Fibroblast of peridontal ligament (primary cell): Measurements from ENCODE around the gene MSI2.
A peak's percentile ranks its signal among the peaks of the same experiment; 100 is the strongest.

Experiments
- DNase-seq: peaks from one replicate; pipeline ENCODE4 v3.0.0-alpha.2; 2010; ENCODE audit errors: extremely low read depth

Gene MSI2

DNA sequence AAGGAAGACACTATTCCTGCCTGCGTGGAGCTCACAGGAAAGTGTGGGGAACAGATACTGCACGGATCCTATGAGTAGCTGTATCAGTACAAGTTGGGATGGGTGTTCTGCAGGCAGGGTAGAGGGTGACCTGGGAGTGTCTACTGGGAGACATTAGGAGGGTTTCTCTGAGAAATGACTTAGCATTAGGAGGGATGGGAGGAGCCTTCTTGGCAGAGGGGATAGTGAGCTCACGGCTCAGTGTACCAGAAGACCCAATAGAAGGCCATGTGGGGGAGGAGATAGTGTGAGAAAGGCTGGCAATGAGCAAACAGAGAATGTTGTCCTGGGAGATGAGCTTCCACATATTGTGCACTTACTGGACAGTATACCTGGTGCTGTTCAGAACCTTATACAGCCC, 109.1 kb downstream of the MSI2 start:
- no peak for DNase-seq

DNA sequence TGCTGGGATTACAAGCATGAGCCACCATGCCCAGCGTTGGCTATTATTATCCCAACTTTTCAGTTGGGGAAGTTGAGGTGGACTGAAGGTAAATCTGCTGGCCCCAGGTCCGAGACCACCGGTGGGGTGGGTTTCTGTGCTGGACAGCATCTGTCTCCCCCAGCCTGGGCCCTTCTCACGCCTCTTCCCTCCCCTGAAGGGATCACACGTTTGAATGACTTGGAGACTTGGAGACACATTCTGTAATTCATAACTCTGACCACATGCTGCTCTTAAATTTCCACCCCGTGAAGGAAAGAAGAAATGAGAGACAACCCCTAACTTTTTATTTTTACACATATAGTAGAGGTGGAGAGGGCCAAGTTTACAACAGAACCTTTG, 109.8 kb downstream of the MSI2 start:
- no peak for DNase-seq

DNA sequence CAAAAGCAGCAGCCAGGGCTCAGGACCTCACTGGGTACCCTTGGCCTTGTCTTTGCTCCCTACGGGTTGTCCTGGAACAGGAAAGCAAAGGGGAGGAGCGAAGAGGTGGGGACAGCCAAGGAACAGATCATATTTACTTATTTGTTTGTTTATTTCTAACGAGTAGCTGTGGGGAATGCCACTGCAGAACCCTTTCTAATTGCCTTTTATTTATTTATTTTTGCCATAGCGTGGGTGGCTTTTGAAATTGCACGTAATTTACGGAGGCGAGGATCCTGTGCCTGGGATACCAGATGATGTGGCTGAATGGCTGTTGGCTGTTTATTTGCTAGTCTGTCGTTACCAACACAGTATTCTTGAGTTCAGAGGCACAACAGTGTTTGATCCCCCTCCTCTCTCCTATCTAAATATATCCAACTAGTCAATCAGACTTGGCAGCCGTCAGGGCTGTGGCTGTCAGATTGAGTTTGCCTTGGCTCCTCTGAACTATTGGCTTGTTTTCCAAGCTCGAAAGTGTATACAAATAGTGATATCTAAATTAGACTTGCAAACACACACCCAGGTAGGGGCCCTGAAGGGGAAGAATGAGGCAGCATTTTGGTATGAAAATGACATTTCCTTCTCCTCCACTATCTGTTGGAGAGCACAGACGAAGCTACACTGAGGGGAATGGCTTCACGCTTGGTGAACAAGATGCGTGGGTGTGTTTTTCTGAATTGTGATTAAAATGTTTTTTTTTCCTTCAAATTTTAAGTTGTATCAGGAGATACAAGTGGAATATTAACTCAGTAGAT, 110.4 kb downstream of the MSI2 start:
- no peak for DNase-seq

DNA sequence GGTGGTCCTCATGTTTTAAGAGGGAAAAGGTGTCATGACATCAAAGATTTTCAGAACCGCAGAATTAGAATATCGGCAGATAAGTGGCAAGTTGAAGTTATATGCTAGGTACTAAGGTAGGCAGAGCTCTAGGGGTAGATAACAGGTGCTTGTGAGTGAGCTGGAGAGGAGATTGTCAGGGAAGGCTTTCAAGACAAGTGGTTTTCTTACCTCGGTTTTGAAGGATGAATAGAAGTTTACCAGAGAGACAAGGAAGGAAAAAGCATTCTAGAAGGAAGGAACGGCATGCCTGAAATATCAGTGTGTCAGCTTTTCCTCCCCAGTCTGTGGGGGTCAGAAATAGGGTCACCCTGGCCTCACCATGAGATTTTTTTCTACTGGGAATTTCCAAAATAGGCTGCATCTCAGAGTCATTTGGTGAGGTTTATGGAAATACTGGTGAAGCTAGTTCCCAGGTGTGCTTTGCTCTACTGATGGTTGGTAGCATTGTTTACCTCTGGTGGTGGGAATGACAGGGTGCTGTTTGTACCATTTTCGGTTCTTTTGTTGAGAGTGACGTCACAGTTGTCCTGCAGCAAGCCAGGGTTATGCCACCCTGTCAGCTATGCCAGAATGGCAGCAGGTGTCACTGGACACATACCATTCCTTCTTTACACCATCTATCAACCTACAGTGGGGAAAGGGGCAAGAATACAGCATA, 112.5 kb downstream of the MSI2 start:
- DNase-seq = no peak

DNA sequence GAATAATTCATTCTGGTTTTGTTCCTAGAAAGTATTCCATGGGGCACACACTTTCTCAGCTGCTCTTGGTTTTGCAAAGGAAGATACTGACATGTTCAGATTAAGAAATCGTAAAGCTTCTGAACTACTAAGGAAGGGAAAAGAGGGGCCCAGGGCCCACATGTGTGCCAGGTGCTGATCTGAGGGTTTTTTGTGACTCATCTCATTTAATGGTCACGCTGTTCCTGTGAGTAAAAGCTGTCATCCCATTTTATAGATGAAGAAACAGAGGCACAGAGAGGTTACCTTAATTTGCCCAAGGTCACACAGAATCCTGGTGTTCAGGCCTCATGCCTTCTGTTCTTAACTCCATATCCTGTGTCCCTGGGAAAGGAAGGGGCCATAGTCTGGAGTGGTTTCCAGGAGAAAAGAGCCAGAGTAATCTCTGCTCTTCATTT, 113.2 kb downstream of the MSI2 start:
- DNase-seq = no peak

DNA sequence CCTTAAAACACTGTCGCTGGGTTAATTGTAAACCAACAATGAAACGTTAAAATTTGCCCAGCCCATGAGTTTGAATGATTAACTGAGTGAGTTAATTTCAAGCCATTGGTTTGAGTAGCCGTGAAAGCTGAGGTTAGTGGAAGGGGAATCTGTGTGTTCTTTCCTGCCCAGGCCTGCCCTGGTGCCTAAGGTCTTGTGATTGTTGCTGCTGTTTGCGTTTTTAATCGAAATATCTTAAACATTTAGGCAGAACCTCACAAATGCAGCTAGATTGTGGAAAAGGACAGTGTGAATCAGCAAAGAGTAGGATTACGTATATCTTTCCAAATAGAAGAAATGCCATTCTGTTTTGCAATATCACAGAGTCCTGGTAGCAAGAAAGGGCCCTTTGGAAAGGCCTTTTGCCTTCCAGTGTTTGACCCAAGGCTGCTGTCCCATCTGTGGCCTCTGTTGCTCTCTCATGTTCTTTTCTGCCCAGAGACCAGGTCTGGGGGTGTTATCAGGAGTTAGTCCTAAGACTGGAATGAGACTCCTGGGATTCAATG, 113.8 kb downstream of the MSI2 start:
- peak; percentile 86 for DNase-seq

DNA sequence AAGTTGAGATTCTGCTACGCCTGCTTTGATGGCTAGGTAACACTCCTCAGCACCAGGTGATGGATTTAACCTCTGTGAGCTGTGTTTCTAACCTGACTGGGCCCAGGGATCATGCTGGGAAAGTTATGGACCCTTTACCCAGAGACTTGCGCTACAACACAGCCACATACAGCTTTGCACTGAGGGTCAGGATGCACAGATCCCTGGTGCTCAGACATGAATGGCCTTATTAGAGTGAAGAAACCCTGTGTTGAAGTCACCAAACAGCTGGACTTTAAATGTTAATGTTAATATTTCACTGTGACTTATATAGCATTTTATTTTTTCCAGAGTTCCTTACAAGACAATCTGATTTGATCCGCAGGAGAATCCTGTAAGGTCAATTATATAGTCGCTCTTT, 114.3 kb downstream of the MSI2 start:
- no peak for DNase-seq

DNA sequence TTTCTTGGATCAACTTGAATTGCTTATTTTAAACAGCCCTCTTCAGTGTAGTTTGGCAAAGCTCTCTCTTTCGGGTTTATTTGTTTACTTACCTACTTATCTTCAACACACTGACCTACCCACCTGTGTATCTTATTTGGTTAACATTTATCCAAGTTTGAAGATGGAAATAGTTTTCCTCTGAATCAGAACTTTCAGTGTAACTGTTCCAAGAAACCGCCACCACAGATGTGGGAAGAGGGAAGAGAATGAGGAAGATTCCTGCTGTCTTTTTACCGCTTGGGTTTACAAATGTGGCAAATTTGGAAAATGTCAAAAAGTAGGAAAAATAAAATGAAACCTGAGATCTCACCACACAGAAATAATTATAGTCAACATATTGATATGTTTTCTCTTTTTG, 115.8 kb downstream of the MSI2 start:
- peak; percentile 29 for DNase-seq

DNA sequence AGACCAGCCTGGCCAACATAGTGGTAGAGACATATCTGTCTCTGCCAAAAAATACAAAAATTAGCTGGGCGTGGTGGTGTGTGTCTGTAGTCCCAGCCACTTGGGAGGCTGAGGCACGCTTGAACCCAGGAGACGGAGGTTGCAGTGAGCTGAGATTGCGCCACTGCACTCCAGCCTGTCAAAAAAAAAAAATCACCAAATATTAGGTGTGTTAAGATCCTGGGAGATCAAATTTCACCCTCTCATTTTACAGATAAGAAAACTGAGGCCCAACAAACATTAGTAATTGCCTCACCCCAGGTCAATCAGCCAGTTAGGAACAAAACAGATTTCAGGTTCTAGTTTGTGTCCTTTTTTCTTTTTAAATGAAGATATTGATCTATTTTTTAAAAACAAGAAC, 116.7 kb downstream of the MSI2 start:
- DNase-seq = no peak

DNA sequence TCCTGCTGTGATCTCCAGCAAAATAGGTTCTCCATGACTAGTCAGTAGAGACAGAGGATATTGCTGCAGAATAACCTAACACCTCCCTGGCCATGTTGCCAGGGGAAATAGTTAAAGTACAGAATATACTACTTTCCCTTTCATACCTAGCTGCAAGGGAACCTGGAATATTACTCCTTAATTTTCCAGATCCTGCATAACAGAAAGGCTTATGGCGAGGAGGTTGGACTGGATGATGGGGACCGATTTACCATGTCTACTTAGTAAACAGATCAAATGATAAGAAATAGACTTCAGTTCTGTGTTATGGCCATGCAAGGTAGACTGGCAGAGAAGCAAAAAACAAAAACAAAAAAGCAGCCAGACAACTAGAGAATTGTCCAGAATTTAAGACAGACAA, 117.4 kb downstream of the MSI2 start:
- DNase-seq = no peak

DNA sequence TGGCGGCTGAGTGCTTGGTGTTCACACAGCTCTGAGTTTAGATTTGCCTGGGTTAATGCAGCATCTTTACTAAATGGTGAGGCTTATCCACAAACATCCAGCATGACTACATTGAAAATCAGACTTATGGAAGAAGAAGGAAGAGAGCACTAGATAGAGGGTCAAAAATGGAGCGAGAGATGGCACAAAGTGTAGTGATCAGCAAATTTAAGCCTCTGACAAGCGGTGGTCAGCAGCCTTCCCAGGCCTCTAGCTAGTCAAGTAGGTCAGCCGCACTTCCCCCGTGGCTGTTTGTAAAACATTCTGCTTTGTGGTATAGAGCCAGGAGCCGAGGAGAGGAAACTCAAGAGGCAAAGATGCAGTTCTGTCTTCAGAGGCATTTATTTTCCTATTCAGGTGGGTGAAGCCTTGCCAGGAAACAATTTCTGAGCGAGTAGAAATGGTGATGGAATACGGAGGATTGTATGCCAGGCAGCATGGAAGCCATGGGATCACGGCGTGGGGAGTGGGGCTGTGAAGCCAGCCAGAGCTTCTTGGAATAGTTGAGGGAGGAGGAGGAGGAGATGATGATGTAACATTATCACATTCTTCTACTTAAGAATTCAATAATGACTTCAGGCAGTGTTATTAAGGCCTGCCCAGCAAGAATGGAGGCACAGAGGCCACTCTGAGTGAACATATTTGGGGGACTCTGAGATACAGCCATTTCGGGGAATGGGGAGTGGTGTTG, 118.9 kb downstream of the MSI2 start:
- no peak for DNase-seq

DNA sequence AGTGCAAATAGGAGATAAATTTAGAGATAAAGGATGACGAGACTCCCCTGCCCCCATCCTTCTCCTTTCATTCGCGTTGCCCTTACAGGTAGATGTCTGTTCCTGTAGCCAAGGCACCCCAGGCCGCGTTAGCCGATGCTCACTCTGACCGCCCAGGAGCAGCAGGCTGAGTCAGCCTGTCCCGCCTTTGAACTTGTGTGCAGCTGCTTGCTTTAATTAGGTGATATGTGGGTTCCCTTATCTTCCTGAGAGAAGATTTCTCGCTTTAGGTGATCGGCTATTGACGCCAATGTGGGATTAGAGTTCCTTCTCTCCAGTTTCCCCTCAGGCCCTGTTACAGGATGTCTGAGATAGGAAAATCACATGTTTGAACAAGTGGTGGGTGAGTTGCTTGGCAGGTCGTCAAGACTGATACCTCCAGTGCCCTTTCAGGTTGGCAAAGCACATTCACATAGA, 119.5 kb downstream of the MSI2 start:
- no peak for DNase-seq

DNA sequence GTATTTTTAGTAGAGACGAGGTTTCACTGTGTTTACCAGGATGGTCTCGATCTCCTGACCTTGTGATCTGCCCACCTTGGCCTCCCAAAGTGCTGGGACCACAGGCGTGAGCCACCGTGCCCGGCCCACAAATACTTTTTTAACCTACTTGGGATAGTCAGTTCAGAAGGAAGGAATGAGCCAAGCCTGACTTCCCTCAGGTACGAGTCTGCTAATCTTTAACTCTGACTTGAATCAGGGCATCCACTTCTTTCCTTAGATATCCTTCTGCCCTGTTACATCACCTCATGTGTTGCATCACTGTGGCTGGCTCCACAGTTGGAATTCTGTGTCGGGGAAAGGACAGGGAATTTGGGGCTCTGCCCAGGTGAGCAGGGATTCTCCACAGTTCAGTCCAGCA, 120.8 kb downstream of the MSI2 start:
- no peak for DNase-seq

DNA sequence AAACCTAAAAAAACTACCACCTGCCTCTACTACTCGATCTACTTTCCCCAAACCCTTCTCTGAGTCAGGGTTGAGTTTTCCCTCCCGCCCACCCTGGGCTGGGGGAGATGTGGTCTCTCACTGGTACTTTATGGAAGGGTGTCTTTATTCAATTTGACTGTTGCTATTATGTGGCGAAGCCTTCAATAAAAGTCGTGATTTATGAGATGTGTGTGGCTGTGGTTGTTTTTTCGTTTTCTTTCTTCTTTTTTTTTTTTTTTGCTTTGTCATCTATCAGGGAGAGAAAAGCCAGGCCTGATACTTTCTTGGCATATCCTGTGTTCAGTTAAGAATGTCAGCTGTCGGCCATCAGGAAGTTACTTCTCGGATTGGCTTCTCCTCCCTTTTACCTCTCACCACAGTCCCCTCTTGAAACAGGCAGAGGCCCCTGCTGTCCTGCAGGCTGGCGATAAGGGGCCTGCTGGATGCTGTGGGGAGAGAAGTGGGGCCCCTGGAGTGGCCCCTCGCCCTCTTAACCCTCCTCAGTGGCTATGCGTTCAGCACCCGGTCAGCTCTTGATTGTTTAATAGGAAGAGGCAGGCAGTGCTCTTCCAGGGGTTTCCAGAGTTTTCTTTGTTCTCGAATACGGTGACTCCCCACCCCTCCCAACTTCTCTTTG, 123.0 kb downstream of the MSI2 start:
- DNase-seq = peak; percentile 8

DNA sequence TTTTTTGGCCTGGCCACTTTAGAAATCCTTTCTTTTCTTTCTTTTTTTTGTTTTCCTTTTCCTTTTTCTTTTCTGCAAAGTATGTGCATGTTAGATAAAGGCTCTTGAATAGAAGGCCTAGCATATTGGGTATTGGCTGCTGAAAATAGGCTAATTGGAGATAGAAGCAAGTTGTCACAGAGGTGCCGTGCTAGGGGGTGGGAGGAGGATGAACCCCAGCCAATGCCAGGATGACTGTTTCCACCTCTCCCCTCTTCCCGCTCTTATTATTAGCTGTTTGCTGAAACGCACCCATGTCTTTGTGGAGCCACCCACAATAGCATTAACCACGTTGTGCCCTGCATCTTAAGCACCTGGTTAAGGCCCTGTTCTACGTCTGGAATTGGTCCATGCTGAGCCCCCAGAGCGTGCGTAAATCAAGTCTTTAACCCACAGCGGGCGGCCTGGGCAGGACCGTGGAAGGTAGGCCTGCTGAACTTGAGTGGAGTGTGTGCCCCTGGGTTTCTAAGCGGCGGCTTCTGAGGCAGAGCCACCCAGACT, 123.6 kb downstream of the MSI2 start:
- DNase-seq = no peak

DNA sequence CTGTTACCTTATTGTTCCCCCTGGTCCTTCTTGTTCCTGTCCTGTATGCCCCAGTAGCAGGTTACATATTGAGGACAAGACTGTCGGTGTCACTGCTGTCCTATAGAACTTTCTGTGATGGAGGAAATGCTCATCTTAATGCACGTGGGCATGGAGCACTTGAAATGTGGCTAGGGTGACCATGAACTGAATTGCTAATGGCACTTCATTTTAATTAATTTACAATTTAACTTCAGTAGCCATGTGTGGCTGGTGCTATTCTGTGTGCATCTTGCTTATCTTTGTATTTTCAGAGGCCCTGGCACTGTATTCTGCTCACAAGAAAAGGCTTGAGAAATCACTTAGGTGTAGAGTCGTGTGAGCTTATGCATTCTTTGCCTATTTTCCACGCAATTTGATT, 125.2 kb downstream of the MSI2 start:
- DNase-seq = no peak

DNA sequence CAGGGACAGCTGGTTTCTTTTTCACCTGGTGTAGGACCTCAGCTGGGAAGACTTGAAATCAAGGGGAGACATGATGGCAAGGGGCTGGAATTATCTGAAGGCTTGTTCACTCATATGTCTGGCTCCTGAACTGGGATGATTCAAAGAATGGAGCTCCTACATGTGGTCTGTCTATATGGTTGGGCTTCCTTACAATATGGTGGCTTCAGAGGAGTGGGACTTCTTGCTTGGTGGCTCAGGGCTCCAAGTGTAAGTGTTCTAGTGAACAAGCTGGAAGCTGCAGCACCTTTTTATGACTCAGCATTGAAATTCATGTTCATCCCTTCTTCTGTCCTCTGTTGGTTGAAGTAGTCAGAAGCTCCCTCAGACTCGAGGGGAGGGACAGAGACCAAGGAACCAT, 127.9 kb downstream of the MSI2 start:
- DNase-seq = no peak

DNA sequence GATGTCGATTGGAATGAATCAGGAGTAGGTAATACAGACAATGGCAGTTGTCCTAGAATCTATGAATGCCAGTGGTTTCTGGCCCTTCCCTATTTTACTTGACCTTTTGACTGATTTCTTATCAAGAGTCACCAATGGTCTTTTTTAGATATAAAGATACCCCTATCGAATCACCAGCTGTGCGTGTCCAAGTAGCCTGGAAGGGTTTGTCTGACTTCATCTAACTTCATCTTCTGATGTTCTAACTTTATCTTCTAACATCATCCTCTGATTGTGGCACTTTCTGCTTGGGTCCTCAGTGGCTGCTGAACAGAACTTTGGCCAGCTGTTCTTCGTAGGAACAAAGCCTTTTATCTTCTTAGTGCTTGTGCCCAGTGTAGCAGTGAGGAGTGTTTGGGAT, 129.7 kb downstream of the MSI2 start:
- DNase-seq = no peak

DNA sequence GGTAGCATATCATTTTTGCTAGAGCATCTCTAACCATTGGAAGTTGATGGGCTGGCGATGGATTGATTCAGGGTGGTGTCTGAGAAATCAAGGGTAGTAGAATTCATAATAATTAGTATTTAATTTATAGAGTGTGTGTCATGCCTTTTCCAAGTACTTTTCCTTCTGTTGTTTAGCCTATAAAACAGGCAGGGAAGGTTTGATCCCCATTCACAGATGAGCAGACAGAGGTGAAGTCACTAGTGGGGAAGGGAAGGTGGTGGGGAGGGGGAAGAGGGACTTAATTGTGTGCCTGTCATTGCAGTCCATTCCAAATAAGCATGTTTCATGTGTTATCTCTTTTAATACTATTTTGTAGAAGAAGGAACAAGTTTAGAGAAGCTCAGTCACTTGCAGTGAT, 131.3 kb downstream of the MSI2 start:
- no peak for DNase-seq

DNA sequence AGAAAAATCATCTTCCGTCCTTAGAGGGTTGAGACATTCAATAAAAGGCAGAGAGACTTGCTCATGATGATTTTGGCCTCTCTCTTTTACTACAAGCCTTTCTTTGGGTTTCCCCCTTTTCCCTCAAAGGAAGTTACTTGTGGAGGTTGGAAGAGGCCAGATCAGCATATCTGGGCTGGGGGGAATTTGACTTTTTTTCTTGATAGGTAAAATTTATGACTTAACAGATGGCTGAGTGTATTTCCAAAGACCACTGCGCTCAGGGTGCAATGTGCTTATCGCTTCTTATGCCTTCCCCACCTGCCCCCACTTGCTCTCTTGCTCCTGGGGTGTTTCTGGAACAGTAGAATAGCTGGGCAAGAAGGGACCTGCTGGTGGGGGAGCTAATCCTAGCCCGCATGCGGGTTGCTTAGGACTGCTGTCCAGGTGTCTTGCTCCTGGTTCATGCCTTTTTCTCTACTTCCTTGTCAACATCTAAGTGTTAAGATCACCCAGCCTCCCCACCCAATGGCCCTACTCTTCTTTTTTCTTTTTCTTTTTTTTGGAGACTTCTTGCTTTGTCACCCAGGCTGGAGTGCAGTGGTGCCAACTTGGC, 131.9 kb downstream of the MSI2 start:
- no peak for DNase-seq

DNA sequence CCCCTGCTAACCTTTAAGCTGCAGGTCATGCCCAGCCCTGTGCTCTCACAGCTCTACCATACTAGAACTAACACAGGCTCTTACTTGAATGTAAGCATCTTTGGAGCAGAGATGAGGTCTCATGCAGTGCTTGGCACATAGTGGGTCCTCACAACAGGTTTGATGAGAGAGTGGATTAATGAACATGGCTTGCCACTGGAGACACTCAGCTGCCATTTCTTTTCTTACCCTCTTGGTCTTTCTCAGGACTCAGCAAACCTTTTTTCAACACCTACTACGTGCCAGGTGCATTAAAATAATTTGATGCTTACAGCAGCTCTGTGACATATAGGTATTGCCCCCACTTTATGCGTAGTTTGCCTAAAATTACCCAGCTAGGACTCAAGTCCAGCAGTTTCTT, 133.2 kb downstream of the MSI2 start:
- DNase-seq = no peak
